Measurements from ENCODE around the gene LSMEM2. TPM values are rescaled to one million over a fixed set of nuclear protein-coding genes. Genes with fewer than 3 reads are reported as not detected.
"Not testable (repeated sequence)": the region's sequence is repeated elsewhere in the genome, so short reads cannot be mapped to it uniquely, and the experiment has no call there.

Gene LSMEM2
- polyA plus RNA-seq, 1 donor: 0.25 TPM

- Histone ChIP-seq H3K4me3 (ENCODE audit: low read length) (peak overlapping the region; percentile 86), H3K9me3 (ENCODE audit: control insufficient read depth, low read depth, low read length) (no peaks in the 10 kb centered on the region), H3K4me1 (ENCODE audit: control insufficient read depth, insufficient read depth, low read length) (peaks cover 24% of the 10 kb centered on the region), H3K36me3 (ENCODE audit: control insufficient read depth, insufficient read depth, low read length) (peaks cover 15% of the 10 kb centered on the region), H3K27me3 (ENCODE audit: control insufficient read depth, insufficient read depth, low read length) (no peaks in the 10 kb centered on the region), H3K27ac (ENCODE audit: low read length) (peak overlapping the region; percentile 59)
- no CpG with 5 or more reads among the region's 31 CpGs for WGBS (ENCODE audit: insufficient coverage, low lambda C conversion rate)
- peak; percentile 70 to 78 for DNase-seq
Measured at GRCh38 chr3:50237754-50238548, 40.9 kb upstream of the LSMEM2 start.

- peaks cover 24% of the 10 kb centered on the region for H3K4me1 ChIP-seq (ENCODE audit: control insufficient read depth, insufficient read depth, low read length)
- DNase-seq: peak; percentile 67 to 68
- peak overlapping the region; percentile 86 for H3K4me3 ChIP-seq (ENCODE audit: low read length)
- H3K27ac ChIP-seq (ENCODE audit: low read length): peak overlapping the region; percentile 59
- H3K9me3 ChIP-seq (ENCODE audit: control insufficient read depth, low read depth, low read length): no peaks in the 10 kb centered on the region
- WGBS (ENCODE audit: insufficient coverage, low lambda C conversion rate): no CpG with 5 or more reads among the region's 7 CpGs
- H3K27me3 ChIP-seq (ENCODE audit: control insufficient read depth, insufficient read depth, low read length): no peaks in the 10 kb centered on the region
- H3K36me3 ChIP-seq (ENCODE audit: control insufficient read depth, insufficient read depth, low read length): peaks cover 21% of the 10 kb centered on the region
Measured at GRCh38 chr3:50238549-50239026, 40.3 kb upstream of the LSMEM2 start.

- no peak overlapping the region for H3K4me3 ChIP-seq (ENCODE audit: low read length)
- H3K9me3 ChIP-seq (ENCODE audit: control insufficient read depth, low read depth, low read length): no peaks in the 10 kb centered on the region
- no peaks in the 10 kb centered on the region for H3K27me3 ChIP-seq (ENCODE audit: control insufficient read depth, insufficient read depth, low read length)
- H3K36me3 ChIP-seq (ENCODE audit: control insufficient read depth, insufficient read depth, low read length): peaks cover 27% of the 10 kb centered on the region
- H3K4me1 ChIP-seq (ENCODE audit: control insufficient read depth, insufficient read depth, low read length): peaks cover 24% of the 10 kb centered on the region
- no peak overlapping the region for H3K27ac ChIP-seq (ENCODE audit: low read length)
- WGBS (ENCODE audit: insufficient coverage, low lambda C conversion rate): no CpG with 5 or more reads among the region's 4 CpGs
- no peak for DNase-seq
Measured at GRCh38 chr3:50239649-50240048, 39.2 kb upstream of the LSMEM2 start.

- Histone ChIP-seq H3K27me3 (ENCODE audit: control insufficient read depth, insufficient read depth, low read length) (no peaks in the 10 kb centered on the region), H3K4me3 (ENCODE audit: low read length) (no peak overlapping the region), H3K36me3 (ENCODE audit: control insufficient read depth, insufficient read depth, low read length) (peaks cover 29% of the 10 kb centered on the region), H3K4me1 (ENCODE audit: control insufficient read depth, insufficient read depth, low read length) (peaks cover 28% of the 10 kb centered on the region), H3K9me3 (ENCODE audit: control insufficient read depth, low read depth, low read length) (no peaks in the 10 kb centered on the region), H3K27ac (ENCODE audit: low read length) (no peak overlapping the region)
- no CpG with 5 or more reads among the region's 4 CpGs for WGBS (ENCODE audit: insufficient coverage, low lambda C conversion rate)
- DNase-seq: no peak
Measured at GRCh38 chr3:50241163-50241562, 37.7 kb upstream of the LSMEM2 start.

GRCh38 chr3:50241713-50242380 is 37.0 kb upstream of the LSMEM2 start:
- Histone ChIP-seq H3K4me1 (ENCODE audit: control insufficient read depth, insufficient read depth, low read length) (peaks cover 35% of the 10 kb centered on the region), H3K27ac (ENCODE audit: low read length) (peak overlapping the region; percentile 17), H3K36me3 (ENCODE audit: control insufficient read depth, insufficient read depth, low read length) (peaks cover 29% of the 10 kb centered on the region), H3K9me3 (ENCODE audit: control insufficient read depth, low read depth, low read length) (no peaks in the 10 kb centered on the region), H3K4me3 (ENCODE audit: low read length) (no peak overlapping the region), H3K27me3 (ENCODE audit: control insufficient read depth, insufficient read depth, low read length) (no peaks in the 10 kb centered on the region)
- no peak for DNase-seq
- no CpG with 5 or more reads among the region's 7 CpGs for WGBS (ENCODE audit: insufficient coverage, low lambda C conversion rate)

GRCh38 chr3:50242381-50242770 is 36.5 kb upstream of the LSMEM2 start:
- H3K27me3 ChIP-seq (ENCODE audit: control insufficient read depth, insufficient read depth, low read length): no peaks in the 10 kb centered on the region
- no peaks in the 10 kb centered on the region for H3K9me3 ChIP-seq (ENCODE audit: control insufficient read depth, low read depth, low read length)
- peak overlapping the region; percentile 41 for H3K27ac ChIP-seq (ENCODE audit: low read length)
- no CpG with 5 or more reads among the region's 3 CpGs for WGBS (ENCODE audit: insufficient coverage, low lambda C conversion rate)
- DNase-seq: no peak
- H3K4me3 ChIP-seq (ENCODE audit: low read length): no peak overlapping the region
- peaks cover 38% of the 10 kb centered on the region for H3K4me1 ChIP-seq (ENCODE audit: control insufficient read depth, insufficient read depth, low read length)
- peaks cover 34% of the 10 kb centered on the region for H3K36me3 ChIP-seq (ENCODE audit: control insufficient read depth, insufficient read depth, low read length)

- Histone ChIP-seq H3K4me3 (ENCODE audit: low read length) (no peak overlapping the region), H3K4me1 (ENCODE audit: control insufficient read depth, insufficient read depth, low read length) (peaks cover 40% of the 10 kb centered on the region), H3K36me3 (ENCODE audit: control insufficient read depth, insufficient read depth, low read length) (peaks cover 38% of the 10 kb centered on the region), H3K27me3 (ENCODE audit: control insufficient read depth, insufficient read depth, low read length) (no peaks in the 10 kb centered on the region), H3K9me3 (ENCODE audit: control insufficient read depth, low read depth, low read length) (no peaks in the 10 kb centered on the region), H3K27ac (ENCODE audit: low read length) (peak overlapping the region; percentile 41)
- no CpG with 5 or more reads among the region's 14 CpGs for WGBS (ENCODE audit: insufficient coverage, low lambda C conversion rate)
- no peak for DNase-seq
Measured at GRCh38 chr3:50242851-50243542, 35.9 kb upstream of the LSMEM2 start.

- peaks cover 40% of the 10 kb centered on the region for H3K4me1 ChIP-seq (ENCODE audit: control insufficient read depth, insufficient read depth, low read length)
- H3K9me3 ChIP-seq (ENCODE audit: control insufficient read depth, low read depth, low read length): no peaks in the 10 kb centered on the region
- H3K36me3 ChIP-seq (ENCODE audit: control insufficient read depth, insufficient read depth, low read length): peaks cover 42% of the 10 kb centered on the region
- no peak for DNase-seq
- WGBS (ENCODE audit: insufficient coverage, low lambda C conversion rate): no CpG with 5 or more reads among the region's 4 CpGs
- no peak overlapping the region for H3K4me3 ChIP-seq (ENCODE audit: low read length)
- H3K27ac ChIP-seq (ENCODE audit: low read length): peak overlapping the region; percentile 41
- no peaks in the 10 kb centered on the region for H3K27me3 ChIP-seq (ENCODE audit: control insufficient read depth, insufficient read depth, low read length)
Measured at GRCh38 chr3:50243543-50243895, 35.4 kb upstream of the LSMEM2 start.

- not testable (repeated sequence) for H3K27ac ChIP-seq (ENCODE audit: low read length); H3K4me3 ChIP-seq (ENCODE audit: low read length); DNase-seq; H3K9me3 ChIP-seq (ENCODE audit: control insufficient read depth, low read depth, low read length); H3K27me3 ChIP-seq (ENCODE audit: control insufficient read depth, insufficient read depth, low read length)
- WGBS (ENCODE audit: insufficient coverage, low lambda C conversion rate): no CpG with 5 or more reads among the region's 6 CpGs
- Histone ChIP-seq H3K36me3 (ENCODE audit: control insufficient read depth, insufficient read depth, low read length) (peaks cover 44% of the 10 kb centered on the region), H3K4me1 (ENCODE audit: control insufficient read depth, insufficient read depth, low read length) (peaks cover 39% of the 10 kb centered on the region)
Measured at GRCh38 chr3:50244813-50245212, 34.1 kb upstream of the LSMEM2 start.

- Histone ChIP-seq H3K27ac (ENCODE audit: low read length) (peak overlapping the region; percentile 70), H3K36me3 (ENCODE audit: control insufficient read depth, insufficient read depth, low read length) (peaks cover 45% of the 10 kb centered on the region), H3K4me3 (ENCODE audit: low read length) (no peak overlapping the region), H3K27me3 (ENCODE audit: control insufficient read depth, insufficient read depth, low read length) (no peaks in the 10 kb centered on the region), H3K9me3 (ENCODE audit: control insufficient read depth, low read depth, low read length) (no peaks in the 10 kb centered on the region), H3K4me1 (ENCODE audit: control insufficient read depth, insufficient read depth, low read length) (peaks cover 40% of the 10 kb centered on the region)
- no CpG with 5 or more reads among the region's 16 CpGs for WGBS (ENCODE audit: insufficient coverage, low lambda C conversion rate)
- DNase-seq: no peak
Measured at GRCh38 chr3:50245251-50245745, 33.6 kb upstream of the LSMEM2 start.

All from large intestine (tissue), 3 donors.